Sciatic nerve (tissue), 2 donors: ENCODE results near the gene KRT20. TPM values are rescaled to one million over a fixed set of nuclear protein-coding genes. Genes with fewer than 3 reads are reported as not detected.

Experiments
- ATAC-seq: fragments of 200-7000 bp; cut with Tn5 transposase; one replicate; pipeline ENCODE4 v1.9.1; 2020; ENCODE audit warnings: mild to moderate bottlenecking, moderate library complexity
- DNase-seq: peaks from one replicate; pipeline ENCODE4 v3.0.0-alpha.2; 2020; ENCODE audit warnings: low spot score
- intact Hi-C: fragments of 100-400 bp; cut with DNase I; formaldehyde crosslinking; loops from one replicate; pipeline ENCODE4 v1.14.2; 2022
- total RNA-seq: library from RNA; stranded (reverse); fragmentation: NEBNext Ultra II Directional; extraction: Animal tissue kit (Norgen Biotek cat#: 25700); gene quantifications from one replicate; pipeline ENCODE4 v1.2.1, GENCODE V29; 2021
- donor health status: DM: no; HTN: no; CAD: no.
- donor health status: DM: no; HTN: no; CAD: no.

KRT20 gene
- total RNA-seq, 1 donor from 2014 or later, result not detected

DNA sequence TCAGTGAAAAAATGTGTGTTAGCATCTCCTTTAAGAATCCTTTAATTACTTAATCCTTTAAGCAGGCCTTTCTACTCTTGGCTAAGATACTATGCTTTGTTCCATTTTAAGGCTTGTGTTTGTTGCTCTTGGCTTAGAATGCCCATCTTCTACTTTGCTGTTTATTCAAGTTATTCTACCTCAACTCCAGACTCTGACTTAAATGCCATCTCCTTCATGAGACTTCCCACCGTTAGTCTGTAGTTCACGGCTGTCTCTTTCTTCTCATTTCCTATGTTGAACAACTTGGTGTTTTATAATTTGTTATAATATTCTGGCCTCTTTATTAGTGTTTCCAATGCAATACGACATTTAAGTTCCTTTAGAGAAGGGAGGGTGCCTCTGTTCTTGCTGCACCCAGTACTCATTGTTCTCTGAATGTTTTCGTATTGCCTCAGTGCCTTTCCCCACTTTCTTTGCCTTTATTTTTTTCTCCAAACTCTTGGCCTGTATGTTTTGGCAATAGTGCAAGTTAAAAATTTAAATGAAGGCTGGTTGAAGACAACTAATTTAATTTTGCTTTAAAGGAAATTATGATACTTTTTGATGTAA lies 56.5 kb downstream of the KRT20 start:
- no peak for DNase-seq
- intact Hi-C loops, result no loop called here
- peak; percentile 92 for ATAC-seq

- DNase-seq (no peak), ATAC-seq (peak; percentile 96)
- intact Hi-C loops, result no loop called here
Measured at GRCh38 chr17:40827746-40828453, 57.1 kb downstream of the KRT20 start.

Other genes with a start within 250 kb of the KRT20 start
- gene SMARCE1, start 237.4 kb downstream of the KRT20 start, total RNA-seq, result 115 TPM
- 8.2 TPM for gene KRT222, start 220.1 kb downstream of the KRT20 start, total RNA-seq
- 0.53 TPM for gene KRT24, start 181.5 kb downstream of the KRT20 start, total RNA-seq
- not detected for gene KRT25, start 129.9 kb downstream of the KRT20 start, total RNA-seq
- not detected for gene KRT26, start 113.0 kb downstream of the KRT20 start, total RNA-seq
- 1.2 TPM for gene KRT27, start 102.7 kb downstream of the KRT20 start, total RNA-seq
- gene KRT28, start 85.3 kb downstream of the KRT20 start, total RNA-seq, result not detected
- 34.1 TPM for gene KRT10, start 62.6 kb downstream of the KRT20 start, total RNA-seq
- gene KRT12, start 18.0 kb downstream of the KRT20 start, total RNA-seq, result not detected
- 0.53 TPM for gene KRT23, start 52.4 kb upstream of the KRT20 start, total RNA-seq
- gene KRT39, start 81.7 kb upstream of the KRT20 start, total RNA-seq, result not detected
- not detected for gene KRT40, start 99.1 kb upstream of the KRT20 start, total RNA-seq
- gene KRTAP3-3, start 108.9 kb upstream of the KRT20 start, total RNA-seq, result not detected
- not detected for gene KRTAP3-2, start 114.7 kb upstream of the KRT20 start, total RNA-seq
- not detected for gene KRTAP3-1, start 123.9 kb upstream of the KRT20 start, total RNA-seq
- not detected for gene KRTAP1-5, start 142.0 kb upstream of the KRT20 start, total RNA-seq
- not detected for gene KRTAP1-4, start 145.0 kb upstream of the KRT20 start, total RNA-seq
- not detected for gene KRTAP1-3, start 149.6 kb upstream of the KRT20 start, total RNA-seq
- not detected for gene KRTAP1-1, start 156.2 kb upstream of the KRT20 start, total RNA-seq
- gene KRTAP2-1, start 162.1 kb upstream of the KRT20 start, total RNA-seq, result not detected
- not detected for gene KRTAP2-2, start 170.0 kb upstream of the KRT20 start, total RNA-seq
- not detected for gene KRTAP2-3, start 174.9 kb upstream of the KRT20 start, total RNA-seq
- not detected for gene KRTAP2-4, start 180.6 kb upstream of the KRT20 start, total RNA-seq
- gene KRTAP4-7, start 198.9 kb upstream of the KRT20 start, total RNA-seq, result not detected
- not detected for gene KRTAP4-8, start 212.9 kb upstream of the KRT20 start, total RNA-seq
- not detected for gene KRTAP4-16, start 217.0 kb upstream of the KRT20 start, total RNA-seq
- gene KRTAP4-9, start 220.1 kb upstream of the KRT20 start, total RNA-seq, result not detected
- gene KRTAP4-11, start 233.1 kb upstream of the KRT20 start, total RNA-seq, result not detected
- gene KRTAP4-12, start 238.9 kb upstream of the KRT20 start, total RNA-seq, result not detected